ENCODE measurements around the gene CLVS2. TPM values are rescaled to one million over a fixed set of nuclear protein-coding genes. Genes with fewer than 3 reads are reported as not detected.

The CLVS2 gene
- total and polyA plus RNA-seq, 2 donors (not counting 1 experiment from before 2014, with no cell fraction given), result under 0.01 TPM; not detected in 1

- Histone ChIP-seq H3K9ac (ENCODE audit: insufficient read depth, low read length) (no peak overlapping the region), H3K4me3 (replicated peaks in 1 of 4; ENCODE audit: control extremely low read depth in 1 of 4, insufficient read depth in 1 of 4, low read depth in 3 of 4, low read length in 4 of 4) (peak overlapping the region in 2 of 4 experiments; percentile 15 to 28), H3K27ac (ENCODE audit: insufficient read depth, low read length) (no peak overlapping the region), H3K4me2 (ENCODE audit: extremely low read depth, insufficient read depth, low read length) (no peak overlapping the region), H3K4me1 (ENCODE audit: control insufficient read depth, extremely low read depth, insufficient read depth, low read length) (no peaks in the 10 kb centered on the region), H3K27me3 (ENCODE audit: control insufficient read depth, insufficient read depth, low read length) (no peaks in the 10 kb centered on the region), H2AFZ (ENCODE audit: low read length) (no peak overlapping the region), H3K36me3 (ENCODE audit: control insufficient read depth, insufficient read depth, low read length) (no peaks in the 10 kb centered on the region), H3K79me2 (ENCODE audit: control insufficient read depth, insufficient read depth, low read length) (no peaks in the 10 kb centered on the region), H3K9me3 (ENCODE audit: control insufficient read depth, insufficient read depth, low read depth, low read length) (no peaks in the 10 kb centered on the region), H4K20me1 (ENCODE audit: control insufficient read depth, extremely low read depth, insufficient read depth, low read length) (no peaks in the 10 kb centered on the region)
- TF ChIP-seq CTCF (conservative IDR thresholded peaks at IDR 0.05 in 1 of 2, IDR thresholded peaks at IDR 0.05 in 1 of 2; ENCODE audit: low read depth in 1 of 2, low read length in 2 of 2), result no peak
- no peak for TF ChIP-seq EZH2 (IDR thresholded peaks at IDR 0.05; ENCODE audit: low read length, missing control alignments)
- DNase-seq (ENCODE audit: low read depth in 2 of 2), result no peak
These were observed 915 bp downstream of the CLVS2 start for GRCh38 chr6:122996794-122997505.

GRCh38 chr6:122997541-122998150, 1.6 kb downstream of the CLVS2 start:
- H3K9ac ChIP-seq (ENCODE audit: insufficient read depth, low read length), result no peak overlapping the region
- H4K20me1 ChIP-seq (ENCODE audit: control insufficient read depth, extremely low read depth, insufficient read depth, low read length), result no peaks in the 10 kb centered on the region
- H3K27me3 ChIP-seq (ENCODE audit: control insufficient read depth, insufficient read depth, low read length), result no peaks in the 10 kb centered on the region
- no peak overlapping the region for H3K4me3 ChIP-seq (replicated peaks in 1 of 4; ENCODE audit: control extremely low read depth in 1 of 4, insufficient read depth in 1 of 4, low read depth in 3 of 4, low read length in 4 of 4)
- no peak overlapping the region for H2AFZ ChIP-seq (ENCODE audit: low read length)
- no peak overlapping the region for H3K27ac ChIP-seq (ENCODE audit: insufficient read depth, low read length)
- no peak overlapping the region for H3K4me2 ChIP-seq (ENCODE audit: extremely low read depth, insufficient read depth, low read length)
- no peaks in the 10 kb centered on the region for H3K79me2 ChIP-seq (ENCODE audit: control insufficient read depth, insufficient read depth, low read length)
- DNase-seq (ENCODE audit: low read depth in 2 of 2), result no peak
- no peaks in the 10 kb centered on the region for H3K36me3 ChIP-seq (ENCODE audit: control insufficient read depth, insufficient read depth, low read length)
- TF ChIP-seq CTCF (conservative IDR thresholded peaks at IDR 0.05 in 1 of 2, IDR thresholded peaks at IDR 0.05 in 1 of 2; ENCODE audit: low read depth in 1 of 2, low read length in 2 of 2), result no peak
- no peaks in the 10 kb centered on the region for H3K9me3 ChIP-seq (ENCODE audit: control insufficient read depth, insufficient read depth, low read depth, low read length)
- no peaks in the 10 kb centered on the region for H3K4me1 ChIP-seq (ENCODE audit: control insufficient read depth, extremely low read depth, insufficient read depth, low read length)

- Histone ChIP-seq H3K36me3 (ENCODE audit: control insufficient read depth, insufficient read depth, low read length) (no peaks in the 10 kb centered on the region), H2AFZ (ENCODE audit: low read length) (no peak overlapping the region), H3K9ac (ENCODE audit: insufficient read depth, low read length) (no peak overlapping the region), H3K4me1 (ENCODE audit: control insufficient read depth, extremely low read depth, insufficient read depth, low read length) (no peaks in the 10 kb centered on the region), H3K9me3 (ENCODE audit: control insufficient read depth, insufficient read depth, low read depth, low read length) (no peaks in the 10 kb centered on the region), H3K27ac (ENCODE audit: insufficient read depth, low read length) (no peak overlapping the region), H3K79me2 (ENCODE audit: control insufficient read depth, insufficient read depth, low read length) (no peaks in the 10 kb centered on the region), H4K20me1 (ENCODE audit: control insufficient read depth, extremely low read depth, insufficient read depth, low read length) (no peaks in the 10 kb centered on the region), H3K4me2 (ENCODE audit: extremely low read depth, insufficient read depth, low read length) (no peak overlapping the region), H3K4me3 (replicated peaks in 1 of 4; ENCODE audit: control extremely low read depth in 1 of 4, insufficient read depth in 1 of 4, low read depth in 3 of 4, low read length in 4 of 4) (no peak overlapping the region), H3K27me3 (ENCODE audit: control insufficient read depth, insufficient read depth, low read length) (no peaks in the 10 kb centered on the region)
- TF ChIP-seq EZH2 (IDR thresholded peaks at IDR 0.05; ENCODE audit: low read length, missing control alignments) (no peak), CTCF (conservative IDR thresholded peaks at IDR 0.05 in 1 of 2, IDR thresholded peaks at IDR 0.05 in 1 of 2; ENCODE audit: low read depth in 1 of 2, low read length in 2 of 2) (no peak)
- no peak for DNase-seq (ENCODE audit: low read depth in 2 of 2)
These were observed 2.5 kb downstream of the CLVS2 start for GRCh38 chr6:122998403-122998975.
